Activated gamma-delta T cell treated with anti-CD3 and anti-CD28 coated beads, Interleukin-2, amount 50 U/mL, for 16 hours (primary cell): Measurements from ENCODE around the gene ZNF778.
A peak's percentile ranks its signal among the peaks of the same experiment; 100 is the strongest.
"Not testable (repeated sequence)": the region's sequence is repeated elsewhere in the genome, so short reads cannot be mapped to it uniquely, and the experiment has no call there.

Experiments used
- DNase-seq: peaks from one replicate; pipeline ENCODE4 v3.0.0-alpha.2; 2020; ENCODE audit warnings: low read depth

Gene ZNF778

DNA sequence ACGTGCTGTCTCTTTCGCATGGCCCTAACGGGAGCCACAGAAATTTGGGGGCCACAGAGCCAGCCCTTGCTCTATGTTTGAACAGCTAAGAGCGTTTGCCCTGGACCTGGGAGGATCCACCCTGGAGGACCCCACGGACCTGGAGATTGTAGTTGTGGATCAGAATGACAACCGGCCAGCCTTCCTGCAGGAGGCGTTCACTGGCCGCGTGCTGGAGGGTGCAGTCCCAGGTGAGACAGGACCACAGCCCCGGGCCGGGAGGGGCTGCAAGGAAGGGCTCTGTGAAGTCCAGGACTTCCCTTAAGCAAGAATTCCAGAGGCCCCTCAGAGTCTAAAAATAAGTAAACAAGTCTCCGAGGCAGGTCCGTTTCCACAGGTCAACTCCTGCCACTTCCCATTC, 34.0 kb upstream of the ZNF778 start:
- no peak for DNase-seq

DNA sequence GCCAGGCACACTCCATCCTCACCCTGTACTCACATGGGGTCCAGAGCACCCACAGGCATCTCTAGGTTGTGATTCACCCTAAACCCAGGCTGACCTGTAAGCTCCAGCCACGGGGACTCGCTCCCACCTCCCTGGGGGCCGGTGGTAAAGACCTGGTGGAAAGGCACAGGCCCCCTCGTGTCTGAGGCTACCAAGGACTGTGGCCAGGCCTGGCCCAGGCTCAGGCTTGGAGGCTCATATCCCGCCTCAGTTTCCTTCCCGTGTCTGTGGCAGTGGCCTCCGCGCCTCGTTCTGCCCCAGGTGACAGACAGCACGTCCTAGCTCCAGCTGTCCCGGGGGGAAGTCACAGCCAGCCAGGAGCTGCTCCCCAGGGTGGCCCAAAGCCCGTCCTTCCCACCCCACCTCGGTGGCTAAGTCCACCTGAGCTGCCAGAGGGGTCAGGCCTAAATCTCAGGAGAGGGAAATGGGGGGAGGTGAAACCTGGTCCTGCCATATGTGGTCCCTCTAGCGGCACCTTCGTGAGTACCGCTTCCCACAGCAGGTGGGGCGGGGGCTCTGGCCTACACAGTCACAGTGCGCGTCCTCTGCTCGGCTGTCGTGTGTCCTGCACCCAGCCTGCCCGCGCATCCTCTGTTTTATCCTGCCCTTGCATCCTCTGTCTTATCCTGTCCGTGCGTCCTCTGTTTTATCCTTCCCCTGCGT, 33.4 kb upstream of the ZNF778 start:
- DNase-seq, result no peak

DNA sequence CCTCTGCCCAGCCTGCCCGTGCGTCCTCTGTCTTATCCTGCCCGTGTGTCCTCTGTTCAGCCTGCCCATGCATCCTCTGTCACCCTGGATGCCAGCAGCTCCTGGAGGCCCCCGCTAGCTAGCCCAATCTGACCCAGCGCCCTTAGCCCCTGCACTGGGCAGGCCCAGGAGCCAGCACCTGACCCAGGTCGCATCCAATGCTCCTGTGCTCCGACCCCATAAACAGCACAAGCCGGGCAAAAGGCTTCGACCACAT, 32.9 kb upstream of the ZNF778 start:
- DNase-seq, result no peak

DNA sequence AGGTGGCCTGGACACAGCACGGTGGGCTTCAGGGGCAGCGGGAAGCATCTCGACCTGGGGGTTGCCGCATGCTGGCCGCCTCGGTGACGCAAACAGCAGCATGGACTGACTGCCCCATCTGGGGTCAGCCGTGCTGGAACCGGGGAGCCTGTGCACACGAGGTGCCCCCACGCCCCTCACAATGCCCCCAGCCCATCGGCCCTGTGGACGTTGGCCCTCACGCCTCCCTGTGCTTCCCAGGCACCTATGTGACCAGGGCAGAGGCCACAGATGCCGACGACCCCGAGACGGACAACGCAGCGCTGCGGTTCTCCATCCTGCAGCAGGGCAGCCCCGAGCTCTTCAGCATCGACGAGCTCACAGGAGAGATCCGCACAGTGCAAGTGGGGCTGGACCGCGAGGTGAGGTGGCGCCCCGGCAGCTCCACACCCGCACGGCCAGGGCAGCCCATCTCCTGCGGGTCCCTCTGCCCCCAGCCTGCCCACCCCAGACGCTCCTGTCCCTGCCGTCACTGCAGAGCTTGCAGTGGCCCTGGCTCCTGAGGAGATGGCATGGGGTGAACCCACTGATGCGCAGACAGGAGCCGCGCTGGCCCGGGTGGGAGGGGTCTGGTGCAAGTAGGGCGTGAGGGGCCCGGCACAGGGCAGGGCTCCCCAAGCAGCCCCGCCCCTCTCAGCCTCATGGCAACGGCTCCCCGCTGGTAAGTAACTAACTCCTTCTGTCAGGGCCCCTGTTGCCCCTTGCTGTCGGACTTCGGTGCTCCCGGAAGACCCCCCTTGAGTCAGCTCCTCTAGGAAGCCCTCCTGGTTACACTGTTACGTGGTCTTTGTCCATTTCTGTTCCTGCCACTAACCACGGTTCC, 32.3 kb upstream of the ZNF778 start:
- no peak for DNase-seq

DNA sequence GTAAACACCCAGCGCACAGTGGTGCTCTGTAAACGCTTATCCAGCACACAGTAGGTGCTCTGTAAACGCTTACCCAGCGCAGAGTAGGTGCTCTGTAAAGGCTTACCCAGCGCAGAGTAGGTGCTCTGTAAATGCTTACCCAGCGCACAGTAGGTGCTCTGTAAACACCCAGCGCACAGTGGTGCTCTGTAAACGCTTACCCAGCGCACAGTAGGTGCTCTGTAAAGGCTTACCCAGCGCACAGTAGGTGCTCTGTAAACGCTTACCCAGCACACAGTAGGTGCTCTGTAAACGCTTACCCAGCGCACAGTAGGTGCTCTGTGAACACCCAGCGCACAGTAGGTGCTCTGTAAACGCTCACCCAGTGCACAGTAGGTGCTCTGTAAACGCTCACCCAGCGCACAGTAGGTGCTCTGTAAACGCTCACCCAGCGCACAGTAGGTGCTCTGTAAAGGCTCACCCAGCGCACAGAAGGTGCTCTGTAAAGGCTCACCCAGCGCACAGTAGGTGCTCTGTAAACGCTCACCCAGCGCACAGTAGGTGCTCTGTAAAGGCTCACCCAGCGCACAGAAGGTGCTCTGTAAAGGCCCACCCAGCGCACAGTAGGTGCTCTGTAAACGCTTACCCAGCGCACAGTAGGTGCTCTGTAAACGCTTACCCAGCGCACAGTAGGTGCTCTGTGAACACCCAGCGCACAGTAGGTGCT, 31.5 kb upstream of the ZNF778 start:
- not testable (repeated sequence) for DNase-seq

DNA sequence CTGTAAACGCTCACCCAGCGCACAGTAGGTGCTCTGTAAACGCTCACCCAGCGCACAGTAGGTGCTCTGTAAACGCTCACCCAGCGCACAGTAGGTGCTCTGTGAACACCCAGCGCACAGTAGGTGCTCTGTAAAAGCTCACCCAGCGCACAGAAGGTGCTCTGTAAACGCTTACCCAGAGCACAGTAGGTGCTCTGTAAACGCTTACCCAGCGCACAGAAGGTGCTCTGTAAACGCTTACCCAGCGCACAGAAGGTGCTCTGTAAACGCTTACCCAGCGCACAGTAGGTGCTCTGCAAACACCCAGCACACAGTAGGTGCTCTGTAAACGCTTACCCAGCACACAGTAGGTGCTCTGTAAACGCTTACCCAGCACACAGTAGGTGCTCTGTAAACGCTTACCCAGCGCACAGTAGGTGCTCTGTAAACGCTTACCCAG, 30.9 kb upstream of the ZNF778 start:
- DNase-seq, result not testable (repeated sequence)

DNA sequence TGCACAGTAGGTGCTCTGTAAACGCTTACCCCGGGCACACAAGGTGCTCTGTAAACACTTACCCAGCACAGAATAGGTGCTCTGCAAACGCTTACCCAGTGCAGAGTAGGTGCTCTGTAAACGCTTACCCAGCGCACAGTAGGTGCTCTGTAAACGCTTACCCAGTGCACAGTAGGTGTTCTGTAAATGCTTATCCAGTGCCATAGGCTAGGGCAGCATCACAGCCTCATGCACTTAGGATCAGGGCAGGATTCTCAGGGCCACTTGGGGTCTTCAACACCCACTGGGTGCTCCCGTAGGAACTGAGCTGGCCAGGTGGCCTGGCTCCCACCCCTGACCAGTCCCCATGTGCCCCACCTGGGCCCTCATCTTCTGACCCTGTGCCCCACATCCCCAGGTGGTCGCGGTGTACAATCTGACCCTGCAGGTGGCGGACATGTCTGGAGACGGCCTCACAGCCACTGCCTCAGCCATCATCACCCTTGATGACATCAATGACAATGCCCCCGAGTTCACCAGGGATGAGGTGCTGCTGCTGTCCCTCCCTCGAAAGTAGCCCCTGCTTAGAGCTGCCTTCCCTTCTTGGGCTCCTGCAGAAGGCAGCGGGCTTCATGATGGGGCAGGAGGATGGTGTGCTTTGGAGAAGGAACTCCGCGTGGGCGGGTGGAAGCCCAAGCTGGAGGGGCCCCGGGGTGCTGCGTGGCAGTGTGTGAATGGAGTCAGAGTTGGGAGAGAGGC, 30.3 kb upstream of the ZNF778 start:
- no peak for DNase-seq

DNA sequence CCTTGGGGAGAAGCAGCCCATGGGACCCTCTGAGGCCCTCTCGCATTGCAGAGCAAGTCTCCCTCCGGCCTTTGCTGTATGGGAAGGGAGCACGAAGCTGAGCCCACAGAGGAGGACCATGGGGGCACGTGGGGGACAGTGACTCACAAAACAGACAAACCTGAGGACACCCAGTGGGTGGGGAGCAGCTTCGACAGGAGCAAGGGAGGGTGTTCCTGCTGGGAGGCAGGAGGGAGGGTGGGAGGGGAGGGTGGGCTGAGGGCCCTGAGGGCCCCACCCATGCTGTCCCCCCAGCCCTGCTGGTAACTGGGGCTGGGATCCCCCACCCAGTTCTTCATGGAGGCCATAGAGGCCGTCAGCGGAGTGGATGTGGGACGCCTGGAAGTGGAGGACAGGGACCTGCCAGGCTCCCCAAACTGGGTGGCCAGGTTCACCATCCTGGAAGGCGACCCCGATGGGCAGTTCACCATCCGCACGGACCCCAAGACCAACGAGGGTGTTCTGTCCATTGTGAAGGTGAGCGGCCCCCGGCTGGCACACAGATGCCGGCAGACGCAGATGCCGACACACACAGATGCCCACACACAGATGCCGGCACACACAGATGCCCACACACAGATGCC, 29.6 kb upstream of the ZNF778 start:
- DNase-seq, result no peak

DNA sequence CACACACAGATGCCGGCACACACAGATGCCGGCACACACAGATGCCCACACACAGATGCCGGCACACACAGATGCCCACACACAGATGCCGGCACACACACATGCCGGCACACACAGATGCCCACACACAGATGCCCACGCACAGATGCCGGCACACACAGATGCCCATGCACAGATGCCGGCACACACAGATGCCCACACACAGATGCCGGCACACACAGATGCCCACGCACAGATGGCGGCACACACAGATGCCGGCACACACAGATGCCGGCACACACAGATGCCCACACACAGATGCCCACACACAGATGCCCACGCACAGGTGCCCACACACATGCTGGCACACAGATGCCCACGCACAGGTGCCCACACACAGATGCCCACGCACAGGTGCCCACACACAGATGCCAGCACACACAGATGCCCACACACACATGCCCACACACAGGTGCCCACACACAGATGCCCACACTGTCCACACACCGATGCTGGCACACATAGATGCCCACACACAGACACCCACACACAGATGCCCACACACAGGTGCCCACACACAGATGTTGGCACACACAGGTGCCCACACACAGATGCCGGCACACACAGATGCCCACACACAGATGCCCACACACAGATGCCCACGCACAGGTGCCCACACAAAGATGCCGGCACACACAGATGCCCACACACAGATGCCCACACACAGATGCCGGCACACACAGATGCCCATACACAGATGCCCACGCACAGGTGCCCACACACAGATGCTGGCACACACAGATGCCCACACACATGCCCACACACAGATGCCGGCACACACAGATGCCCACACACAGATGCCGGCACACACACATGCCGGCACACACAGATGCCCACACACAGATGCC, 28.8 kb upstream of the ZNF778 start:
- DNase-seq, result not testable (repeated sequence)

DNA sequence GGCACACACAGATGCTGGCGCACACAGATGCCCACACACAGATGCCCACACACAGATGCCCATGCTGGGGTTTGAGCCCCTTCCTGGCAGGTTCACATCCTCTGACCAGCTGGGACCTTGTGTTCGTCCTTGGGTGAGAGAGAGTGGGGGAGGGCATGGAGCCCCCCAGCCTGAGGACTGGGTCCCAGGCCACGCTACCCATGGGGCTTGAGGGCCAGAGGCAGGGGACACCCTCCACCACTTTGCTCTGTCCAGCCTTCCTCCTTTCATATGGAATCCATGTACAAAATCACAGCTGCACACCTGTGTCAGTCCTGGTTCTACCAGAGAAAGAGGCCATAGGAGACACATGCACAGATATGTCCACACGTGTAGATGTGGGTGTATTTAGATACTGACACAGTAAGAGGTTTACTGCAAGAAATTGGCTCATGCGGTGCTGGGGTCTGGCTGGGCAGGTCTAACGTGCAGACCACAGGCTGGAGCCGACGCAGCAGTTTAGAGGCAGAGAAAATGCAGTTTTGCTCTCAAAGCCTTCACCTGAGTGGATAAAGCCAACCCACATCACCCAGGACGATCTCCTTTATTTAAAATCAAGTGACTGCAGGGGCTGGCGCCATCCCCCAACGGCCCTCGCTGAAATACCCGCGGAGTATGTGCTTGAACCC, 28.0 kb upstream of the ZNF778 start:
- DNase-seq, result no peak

DNA sequence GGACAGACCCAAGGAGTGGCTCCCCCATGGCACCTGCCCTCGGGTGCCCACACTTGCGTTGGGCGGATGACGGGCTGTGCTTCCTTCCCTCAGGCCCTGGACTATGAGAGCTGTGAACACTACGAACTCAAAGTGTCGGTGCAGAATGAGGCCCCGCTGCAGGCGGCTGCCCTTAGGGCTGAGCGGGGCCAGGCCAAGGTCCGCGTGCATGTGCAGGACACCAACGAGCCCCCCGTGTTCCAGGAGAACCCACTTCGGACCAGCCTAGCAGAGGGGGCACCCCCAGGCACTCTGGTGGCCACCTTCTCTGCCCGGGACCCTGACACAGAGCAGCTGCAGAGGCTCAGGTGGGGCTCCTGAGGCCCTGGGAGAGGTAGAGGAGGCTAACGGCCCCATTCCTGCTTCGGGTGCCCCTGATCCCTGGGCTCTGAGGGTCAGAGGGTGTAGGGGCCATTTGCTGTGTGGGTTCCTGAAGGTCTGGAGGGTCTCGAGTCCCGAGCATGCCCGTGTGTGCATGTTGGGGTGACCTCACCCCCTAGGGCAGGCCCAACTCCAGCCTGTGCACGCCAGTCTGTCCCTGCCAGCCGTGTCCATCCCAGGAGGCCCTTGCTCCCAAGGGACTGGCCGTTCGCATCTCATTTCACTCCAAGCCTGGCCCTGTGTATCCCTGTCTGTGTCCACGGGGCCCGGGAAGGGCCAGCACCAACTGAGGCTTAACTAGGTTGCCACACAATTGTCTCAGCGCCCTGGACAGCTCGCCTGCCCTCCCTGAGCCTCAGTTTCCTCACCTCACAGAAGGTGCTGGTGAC, 27.1 kb upstream of the ZNF778 start:
- DNase-seq, result no peak

DNA sequence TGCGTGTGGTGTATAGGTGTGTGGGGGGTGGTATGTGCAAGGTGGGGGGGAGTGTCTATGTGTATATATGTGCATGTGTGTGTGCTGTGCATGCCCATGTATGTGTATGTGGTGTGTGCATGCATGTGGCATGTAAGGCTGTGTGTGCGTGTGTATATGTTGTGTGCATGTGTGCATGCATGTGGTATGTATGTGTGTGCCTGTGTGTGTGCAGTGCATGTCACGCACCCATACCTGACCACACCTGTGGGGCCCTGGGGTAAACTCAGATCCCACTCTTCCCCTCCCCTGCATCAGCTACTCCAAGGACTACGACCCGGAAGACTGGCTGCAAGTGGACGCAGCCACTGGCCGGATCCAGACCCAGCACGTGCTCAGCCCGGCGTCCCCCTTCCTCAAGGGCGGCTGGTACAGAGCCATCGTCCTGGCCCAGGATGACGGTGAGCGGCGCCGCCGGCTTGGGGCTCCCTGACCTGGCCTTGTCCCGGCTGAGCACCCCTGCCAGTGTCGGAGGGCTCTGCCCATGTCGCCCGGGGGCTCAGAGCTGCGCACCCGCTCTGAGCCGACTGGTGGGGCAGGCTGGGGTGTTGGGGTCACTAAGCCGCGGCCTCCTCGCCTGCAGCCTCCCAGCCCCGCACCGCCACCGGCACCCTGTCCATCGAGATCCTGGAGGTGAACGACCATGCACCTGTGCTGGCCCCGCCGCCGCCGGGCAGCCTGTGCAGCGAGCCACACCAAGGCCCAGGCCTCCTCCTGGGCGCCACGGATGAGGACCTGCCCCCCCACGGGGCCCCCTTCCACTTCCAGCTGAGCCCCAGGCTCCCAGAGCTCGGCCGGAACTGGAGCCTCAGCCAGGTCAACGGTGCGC, 26.2 kb upstream of the ZNF778 start:
- DNase-seq, result no peak

DNA sequence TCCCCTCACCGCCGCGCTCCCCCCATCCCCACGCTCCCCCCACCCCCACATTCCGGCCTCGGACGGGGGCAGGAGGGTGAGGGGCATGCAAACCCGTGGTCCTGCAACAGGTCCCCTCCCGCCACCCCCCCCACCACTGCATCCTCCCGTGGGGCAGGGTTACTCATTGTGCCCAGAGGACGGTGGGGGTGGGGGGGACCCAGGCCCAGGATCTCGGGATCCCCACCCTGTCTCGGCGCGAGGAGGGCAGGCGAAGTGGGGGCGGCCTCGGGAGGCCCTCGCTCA, 25.7 kb upstream of the ZNF778 start:
- DNase-seq, result no peak

DNA sequence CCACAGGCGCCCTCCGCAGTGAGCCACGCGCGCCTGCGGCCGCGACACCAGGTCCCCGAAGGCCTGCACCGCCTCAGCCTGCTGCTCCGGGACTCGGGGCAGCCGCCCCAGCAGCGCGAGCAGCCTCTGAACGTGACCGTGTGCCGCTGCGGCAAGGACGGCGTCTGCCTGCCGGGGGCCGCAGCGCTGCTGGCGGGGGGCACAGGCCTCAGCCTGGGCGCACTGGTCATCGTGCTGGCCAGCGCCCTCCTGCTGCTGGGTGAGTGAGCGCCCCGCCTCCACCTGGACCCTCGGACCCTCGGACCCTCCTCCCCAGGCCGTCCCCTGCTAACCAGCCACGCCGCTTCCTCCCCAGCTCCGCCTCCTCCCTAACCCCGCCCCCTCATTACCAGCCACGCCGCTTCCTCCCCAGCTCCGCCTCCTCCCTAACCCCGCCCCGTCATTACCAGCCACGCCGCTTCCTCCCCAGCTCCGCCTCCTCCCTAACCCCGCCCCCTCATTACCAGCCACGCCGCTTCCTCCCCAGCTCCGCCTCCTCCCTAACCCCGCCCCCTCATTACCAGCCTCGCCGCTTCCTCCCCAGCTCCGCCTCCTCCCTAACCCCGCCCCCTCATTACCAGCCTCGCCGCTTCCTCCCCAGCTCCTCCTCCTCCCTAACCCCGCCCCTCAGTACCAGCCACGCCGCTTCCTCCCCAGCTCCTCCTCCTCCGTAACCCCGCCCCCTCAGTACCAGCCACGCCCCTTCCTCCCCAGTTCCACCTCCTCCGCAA, 25.1 kb upstream of the ZNF778 start:
- DNase-seq, result not testable (repeated sequence)

DNA sequence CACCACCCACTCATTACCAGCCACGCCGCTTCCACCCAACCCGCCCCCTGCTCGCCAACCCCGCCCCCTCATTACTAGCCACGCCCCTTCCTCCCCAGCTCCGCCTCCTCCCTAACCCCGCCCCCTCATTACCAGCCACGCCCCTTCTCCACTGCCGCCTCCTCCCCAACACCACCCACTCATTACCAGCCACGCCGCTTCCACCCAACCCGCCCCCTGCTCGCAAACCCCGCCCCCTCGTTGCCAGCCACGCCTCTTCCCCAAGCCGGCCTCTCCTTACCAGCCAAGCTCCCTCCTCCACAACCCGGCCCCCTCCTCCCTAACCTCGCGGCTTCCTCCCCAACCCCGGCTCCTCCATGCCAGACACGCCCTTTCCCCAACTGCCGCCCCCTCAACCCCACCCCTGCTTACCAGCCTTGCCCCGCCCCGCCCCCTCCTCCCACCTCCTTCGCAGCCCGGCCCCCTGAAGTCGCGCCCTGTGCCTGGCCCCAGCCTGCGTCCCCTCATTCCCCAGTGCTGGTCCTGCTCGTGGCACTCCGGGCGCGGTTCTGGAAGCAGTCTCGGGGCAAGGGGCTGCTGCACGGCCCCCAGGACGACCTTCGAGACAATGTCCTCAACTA, 24.4 kb upstream of the ZNF778 start:
- DNase-seq, result peak; percentile 65

DNA sequence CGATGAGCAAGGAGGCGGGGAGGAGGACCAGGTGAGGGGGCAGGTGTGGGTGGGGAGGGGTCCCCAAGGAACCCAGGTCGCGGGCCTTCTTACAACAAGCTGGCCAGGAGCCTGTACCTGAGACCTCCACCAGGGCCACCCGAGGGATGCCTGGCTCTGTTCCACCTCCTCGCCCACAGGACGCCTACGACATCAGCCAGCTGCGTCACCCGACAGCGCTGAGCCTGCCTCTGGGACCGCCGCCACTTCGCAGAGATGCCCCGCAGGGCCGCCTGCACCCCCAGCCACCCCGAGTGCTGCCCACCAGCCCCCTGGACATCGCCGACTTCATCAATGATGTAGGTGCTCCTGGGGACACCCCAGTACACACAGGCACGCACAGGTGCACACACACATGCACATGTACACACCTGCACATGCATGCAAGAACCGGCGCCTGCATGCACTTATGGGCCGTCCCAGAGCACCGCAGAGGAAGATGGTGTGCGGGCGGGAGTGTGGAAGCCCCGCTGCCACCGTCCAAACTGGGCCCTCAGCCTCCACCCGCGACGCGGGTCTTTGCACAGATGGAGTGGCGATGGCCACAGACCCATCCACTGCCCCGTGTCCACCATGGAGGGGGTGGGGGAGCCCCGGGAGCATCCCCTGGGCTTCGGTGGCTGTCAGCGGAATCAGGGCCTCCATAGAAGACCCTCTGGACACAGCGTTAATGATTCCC, 23.8 kb upstream of the ZNF778 start:
- no peak for DNase-seq
